NB4 (cell line): ENCODE data around the gene TLE3.

ENCODE experiments used
- CTCF ChIP-seq: IDR thresholded peaks from one replicate; pipeline ENCODE4 v1.5.1; 2012; ENCODE audit warnings: low read depth, low read length
- POLR2A ChIP-seq: IDR thresholded peaks from 2 replicates; pipeline ENCODE4 v1.6.1; 2011; ENCODE audit warnings: mild to moderate bottlenecking; ENCODE audit not compliant: insufficient read length; ENCODE audit errors: extremely low read depth
- TF ChIP-seq, protein P1 (sequence below): IDR thresholded peaks from 2 replicates; pipeline ENCODE4 v1.6.1; 2011; ENCODE audit warnings: low read depth, low read length

GRCh38 chr15:70111203-70112073, 13.7 kb upstream of the TLE3 start:
- TF ChIP-seq CTCF, result no peak
- no peak for TF ChIP-seq POLR2A
- TF ChIP-seq, protein P1, sequence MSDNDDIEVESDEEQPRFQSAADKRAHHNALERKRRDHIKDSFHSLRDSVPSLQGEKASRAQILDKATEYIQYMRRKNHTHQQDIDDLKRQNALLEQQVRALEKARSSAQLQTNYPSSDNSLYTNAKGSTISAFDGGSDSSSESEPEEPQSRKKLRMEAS, result no peak
